Measurements from ENCODE around the gene PPP1R3A.

GRCh38 chr7:113831556-113831955 is 87.3 kb downstream of the PPP1R3A start:
- TF ChIP-seq USF2 (IDR thresholded peaks at IDR 0.05; ENCODE audit: low read depth, low read length) (no peak), CTCF (conservative IDR thresholded peaks at IDR 0.05; ENCODE audit: low read depth, low read length) (no peak), POLR2A (IDR thresholded peaks at IDR 0.05; ENCODE audit: low read depth, low read length) (no peak), CEBPB (IDR thresholded peaks at IDR 0.05; ENCODE audit: low read depth, low read length) (no peak), RFX5 (IDR thresholded peaks at IDR 0.05; ENCODE audit: low read depth, low read length) (no peak), RCOR1 (IDR thresholded peaks at IDR 0.05; ENCODE audit: insufficient replicate concordance, low read length) (no peak), SMC3 (IDR thresholded peaks at IDR 0.05; ENCODE audit: low read depth, low read length) (no peak), ELK1 (IDR thresholded peaks at IDR 0.05; ENCODE audit: borderline replicate concordance, low read depth, low read length) (no peak), FOS (IDR thresholded peaks at IDR 0.05; ENCODE audit: low read depth, low read length) (no peak), MAFK (IDR thresholded peaks at IDR 0.05; ENCODE audit: low read depth, low read length) (no peak), BHLHE40 (IDR thresholded peaks at IDR 0.05; ENCODE audit: low read depth, low read length) (no peak), MXI1 (IDR thresholded peaks at IDR 0.05; ENCODE audit: borderline replicate concordance, low read depth, low read length) (no peak)

All from IMR-90 (cell line).